ENCODE measurements around the gene OR8H1. TPM values are rescaled to one million over a fixed set of nuclear protein-coding genes. Genes with fewer than 3 reads are reported as not detected.

OR8H1 gene
- total RNA-seq (2022) (not detected in 2 replicates), Bru-seq, nascent RNA (not detected), BruChase-seq, experiment 1, labeled RNA remaining after a 6-hour chase (not detected), BruChase-seq, experiment 2, labeled RNA remaining after a 2-hour chase (not detected)
- long read RNA-seq = 0 reads

GRCh38 chr11:56292154-56292553, at the start of gene OR8H1:
Gene OR8H1, minus strand, starts transcription at chr11:56292254. Its CDS starts 1,192 bp downstream, at chr11:56291062.
- no peak for DNase-seq
- no peaks in the 10 kb centered on the region for H3K36me3 Mint-ChIP-seq (ENCODE audit: insufficient read depth, unreplicated experiment)
- intact Hi-C loops (cut with micrococcal nuclease; ENCODE audit: unreplicated experiment) = no loop called here
- TF ChIP-seq CTCF (IDR thresholded peaks at IDR 0.05; ENCODE audit: unreplicated experiment) = no peak
- CTCF ChIA-PET = no interaction called here
- no TSS peak for BruUV-seq (replicated peaks)
- H3K27me3 Mint-ChIP-seq (ENCODE audit: unreplicated experiment) = no peaks in the 10 kb centered on the region
- peaks cover 12% of the 10 kb centered on the region for H3K9me3 Mint-ChIP-seq (ENCODE audit: low read depth, unreplicated experiment)
- H3K4me3 Mint-ChIP-seq (ENCODE audit: low read depth, unreplicated experiment) = no peak within 1 kb of the TSS
- H3K4me1 Mint-ChIP-seq (ENCODE audit: low read depth, unreplicated experiment) = no peaks in the 10 kb centered on the region
- H3K27ac Mint-ChIP-seq (ENCODE audit: unreplicated experiment) = no peak within 1 kb of the TSS

GRCh38 chr11:56340289-56340688, 48.2 kb upstream of the OR8H1 start:
- Mint-ChIP-seq H3K27ac (ENCODE audit: unreplicated experiment) (no peak overlapping the region), H3K9me3 (ENCODE audit: low read depth, unreplicated experiment) (peaks cover 4% of the 10 kb centered on the region), H3K4me3 (ENCODE audit: low read depth, unreplicated experiment) (no peak overlapping the region), H3K36me3 (ENCODE audit: insufficient read depth, unreplicated experiment) (no peaks in the 10 kb centered on the region), H3K27me3 (ENCODE audit: unreplicated experiment) (no peaks in the 10 kb centered on the region), H3K4me1 (ENCODE audit: low read depth, unreplicated experiment) (no peaks in the 10 kb centered on the region)
- no peak for DNase-seq
- BruUV-seq (replicated peaks) = no TSS peak
- no peak for TF ChIP-seq CTCF (IDR thresholded peaks at IDR 0.05; ENCODE audit: unreplicated experiment)
- CTCF ChIA-PET = no interaction called here
- intact Hi-C loops (cut with micrococcal nuclease; ENCODE audit: unreplicated experiment) = no loop called here

GRCh38 chr11:56333156-56333555, 41.1 kb upstream of the OR8H1 start:
- TF ChIP-seq CTCF (IDR thresholded peaks at IDR 0.05; ENCODE audit: unreplicated experiment) = no peak
- H3K4me3 Mint-ChIP-seq (ENCODE audit: low read depth, unreplicated experiment) = no peak overlapping the region
- intact Hi-C loops (cut with micrococcal nuclease; ENCODE audit: unreplicated experiment) = no loop called here
- CTCF ChIA-PET = no interaction called here
- BruUV-seq (replicated peaks) = no TSS peak
- DNase-seq = no peak
- H3K36me3 Mint-ChIP-seq (ENCODE audit: insufficient read depth, unreplicated experiment) = no peaks in the 10 kb centered on the region
- H3K27me3 Mint-ChIP-seq (ENCODE audit: unreplicated experiment) = no peaks in the 10 kb centered on the region
- peaks cover 10% of the 10 kb centered on the region for H3K9me3 Mint-ChIP-seq (ENCODE audit: low read depth, unreplicated experiment)
- no peaks in the 10 kb centered on the region for H3K4me1 Mint-ChIP-seq (ENCODE audit: low read depth, unreplicated experiment)
- H3K27ac Mint-ChIP-seq (ENCODE audit: unreplicated experiment) = no peak overlapping the region

GRCh38 chr11:56331861-56332491, 39.9 kb upstream of the OR8H1 start:
- H3K4me1 Mint-ChIP-seq (ENCODE audit: low read depth, unreplicated experiment) = no peaks in the 10 kb centered on the region
- H3K27me3 Mint-ChIP-seq (ENCODE audit: unreplicated experiment) = no peaks in the 10 kb centered on the region
- DNase-seq = no peak
- H3K9me3 Mint-ChIP-seq (ENCODE audit: low read depth, unreplicated experiment) = peaks cover 8% of the 10 kb centered on the region
- intact Hi-C loops (cut with micrococcal nuclease; ENCODE audit: unreplicated experiment) = no loop called here
- no peak for TF ChIP-seq CTCF (IDR thresholded peaks at IDR 0.05; ENCODE audit: unreplicated experiment)
- CTCF ChIA-PET = no interaction called here
- no peaks in the 10 kb centered on the region for H3K36me3 Mint-ChIP-seq (ENCODE audit: insufficient read depth, unreplicated experiment)
- H3K4me3 Mint-ChIP-seq (ENCODE audit: low read depth, unreplicated experiment) = no peak overlapping the region
- no TSS peak for BruUV-seq (replicated peaks)
- no peak overlapping the region for H3K27ac Mint-ChIP-seq (ENCODE audit: unreplicated experiment)

Measured in Calu3 (cell line).